Osteoblast (primary cell): ENCODE measurements around the gene MYO18B. TPM values are rescaled to one million over a fixed set of nuclear protein-coding genes. Genes with fewer than 3 reads are reported as not detected.

ENCODE experiments used
- DNase-seq: peaks from one replicate; pipeline ENCODE4 v3.0.0; 2011; ENCODE audit warnings: low spot score, mixed read lengths; ENCODE audit not compliant: insufficient read length; ENCODE audit errors: missing footprints
- H2AFZ ChIP-seq: 2 replicates; pipeline ENCODE4 v1.6.0; 2011; ENCODE audit warnings: mild to moderate bottlenecking, low read length
- H3K27ac ChIP-seq: 2 replicates; pipeline ENCODE4 v1.5.1; 2011; ENCODE audit warnings: mild to moderate bottlenecking, low read depth, low read length, moderate library complexity
- H3K27me3 ChIP-seq: 2 replicates; pipeline ENCODE4 v1.6.0; 2012; ENCODE audit warnings: mild to moderate bottlenecking, control low read depth, inconsistent platforms, low read length, moderate library complexity; ENCODE audit not compliant: insufficient read depth
- H3K36me3 ChIP-seq: 2 replicates; pipeline ENCODE4 v1.5.1; 2011; ENCODE audit warnings: mild to moderate bottlenecking, low read length, control low read depth, moderate library complexity; ENCODE audit not compliant: insufficient read depth
- H3K4me1 ChIP-seq: 2 replicates; pipeline ENCODE4 v1.5.1; 2011; ENCODE audit warnings: mild to moderate bottlenecking, low read length, control low read depth, moderate library complexity; ENCODE audit not compliant: insufficient read depth
- H3K4me2 ChIP-seq: 2 replicates; pipeline ENCODE4 v1.6.0; 2011; ENCODE audit warnings: mild to moderate bottlenecking, low read length; ENCODE audit not compliant: insufficient read depth
- H3K4me3 ChIP-seq: fragments of 200-600 bp; sonication (generic); 3 replicates; pipeline ENCODE4 v1.5.1; 2012; ENCODE audit warnings: mild to moderate bottlenecking, low read length, inconsistent platforms; ENCODE audit not compliant: insufficient read depth
- H3K79me2 ChIP-seq: 2 replicates; pipeline ENCODE4 v1.6.0; 2012; ENCODE audit warnings: mild to moderate bottlenecking, low read length, control low read depth, inconsistent platforms; ENCODE audit not compliant: insufficient read depth
- H3K9me3 ChIP-seq: 2 replicates; pipeline ENCODE4 v1.5.1; 2011; ENCODE audit warnings: low read depth, low read length, control low read depth
- H4K20me1 ChIP-seq: 2 replicates; pipeline ENCODE4 v1.6.0; 2012; ENCODE audit warnings: mild to moderate bottlenecking, low read length, control low read depth; ENCODE audit not compliant: insufficient read depth
- total RNA-seq: library from RNA; depleted of rRNA; stranded (reverse); fragments of >200 nt; gene quantifications from 2 replicates; pipeline ENCODE4 v1.2.3, GENCODE V29; 2012
- TF ChIP-seq, protein P1 (sequence below): IDR thresholded peaks from 2 replicates; pipeline ENCODE4 v1.5.1; 2011; ENCODE audit warnings: mild to moderate bottlenecking, low read depth, low read length, moderate library complexity; ENCODE audit errors: extremely low read depth

MYO18B gene
- total RNA-seq, 1 donor, result under 0.01 TPM

DNA sequence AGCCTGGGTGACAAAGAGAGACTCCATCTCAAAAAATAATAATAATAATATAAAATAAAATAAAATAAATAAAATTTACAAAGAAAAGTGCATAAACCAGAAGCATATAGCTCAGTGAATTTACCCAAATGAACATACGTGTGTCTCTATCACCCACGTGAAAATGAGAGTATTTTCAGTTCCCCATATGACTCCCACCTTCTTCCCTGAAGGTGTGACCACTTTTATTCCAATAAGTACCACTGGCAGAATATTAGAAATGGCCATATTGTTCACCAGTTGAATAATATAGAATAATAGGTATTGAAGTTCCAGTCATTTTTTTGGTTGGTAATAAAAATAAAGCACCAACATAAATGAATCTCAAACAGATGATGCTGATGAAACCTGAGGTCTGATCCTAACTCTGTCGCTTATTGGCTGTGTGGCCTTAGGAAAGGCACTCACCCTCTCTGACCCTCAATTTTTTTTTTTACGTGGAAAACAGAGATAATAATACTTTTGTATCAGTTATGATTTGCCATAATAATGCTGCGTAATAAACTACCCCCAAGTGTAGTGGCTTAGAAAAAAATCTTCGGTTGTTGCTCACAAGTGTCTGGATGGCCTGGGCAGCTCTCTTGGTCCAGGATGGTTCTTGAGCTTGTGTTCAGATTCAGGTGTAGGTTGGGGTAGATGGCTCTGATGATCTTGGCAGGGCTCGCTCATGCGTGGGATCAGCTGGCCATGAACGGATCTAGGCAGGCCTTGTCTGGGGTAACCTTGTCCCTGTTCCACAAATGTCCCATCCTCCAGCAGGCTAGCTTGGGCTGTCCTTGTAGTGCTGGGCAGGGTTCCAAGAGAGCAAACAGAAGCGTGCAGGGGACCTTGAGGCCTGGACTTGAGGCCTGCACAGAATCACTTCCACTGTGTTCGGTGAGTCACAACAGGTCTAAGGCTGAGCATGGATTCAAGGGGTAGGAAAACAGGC, 88.1 kb downstream of the MYO18B start:
- H3K27me3 ChIP-seq, result no peaks in the 10 kb centered on the region
- no peaks in the 10 kb centered on the region for H3K36me3 ChIP-seq
- H3K79me2 ChIP-seq, result no peaks in the 10 kb centered on the region
- no peak for DNase-seq
- no peak overlapping the region for H3K27ac ChIP-seq
- TF ChIP-seq, protein P1, sequence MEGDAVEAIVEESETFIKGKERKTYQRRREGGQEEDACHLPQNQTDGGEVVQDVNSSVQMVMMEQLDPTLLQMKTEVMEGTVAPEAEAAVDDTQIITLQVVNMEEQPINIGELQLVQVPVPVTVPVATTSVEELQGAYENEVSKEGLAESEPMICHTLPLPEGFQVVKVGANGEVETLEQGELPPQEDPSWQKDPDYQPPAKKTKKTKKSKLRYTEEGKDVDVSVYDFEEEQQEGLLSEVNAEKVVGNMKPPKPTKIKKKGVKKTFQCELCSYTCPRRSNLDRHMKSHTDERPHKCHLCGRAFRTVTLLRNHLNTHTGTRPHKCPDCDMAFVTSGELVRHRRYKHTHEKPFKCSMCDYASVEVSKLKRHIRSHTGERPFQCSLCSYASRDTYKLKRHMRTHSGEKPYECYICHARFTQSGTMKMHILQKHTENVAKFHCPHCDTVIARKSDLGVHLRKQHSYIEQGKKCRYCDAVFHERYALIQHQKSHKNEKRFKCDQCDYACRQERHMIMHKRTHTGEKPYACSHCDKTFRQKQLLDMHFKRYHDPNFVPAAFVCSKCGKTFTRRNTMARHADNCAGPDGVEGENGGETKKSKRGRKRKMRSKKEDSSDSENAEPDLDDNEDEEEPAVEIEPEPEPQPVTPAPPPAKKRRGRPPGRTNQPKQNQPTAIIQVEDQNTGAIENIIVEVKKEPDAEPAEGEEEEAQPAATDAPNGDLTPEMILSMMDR, result no peak
- no peaks in the 10 kb centered on the region for H3K9me3 ChIP-seq
- H3K4me3 ChIP-seq, result no peak overlapping the region
- no peaks in the 10 kb centered on the region for H4K20me1 ChIP-seq
- no peaks in the 10 kb centered on the region for H3K4me1 ChIP-seq
- H2AFZ ChIP-seq, result no peak overlapping the region
- H3K4me2 ChIP-seq, result no peak overlapping the region

DNA sequence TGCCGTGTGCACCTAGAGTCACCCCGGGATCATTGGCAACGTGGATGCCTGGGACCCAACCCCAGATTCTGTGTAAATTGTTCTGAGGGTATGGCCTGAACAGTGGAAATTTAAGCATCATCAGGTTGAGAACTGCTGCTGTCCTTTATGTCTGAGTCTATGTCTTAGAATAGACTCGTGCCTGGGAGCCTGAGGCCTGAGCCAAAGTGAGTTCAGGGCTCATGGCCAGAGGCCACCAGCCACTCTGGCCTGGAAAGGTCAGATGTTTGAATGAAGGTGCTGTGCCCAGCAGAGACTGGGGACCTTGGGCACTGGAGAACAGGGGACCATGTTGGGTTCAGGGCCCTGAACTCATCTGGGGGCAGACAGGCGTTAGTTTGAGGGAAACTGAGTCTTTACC, 91.1 kb downstream of the MYO18B start:
- H3K9me3 ChIP-seq, result no peaks in the 10 kb centered on the region
- H2AFZ ChIP-seq, result no peak overlapping the region
- H3K36me3 ChIP-seq, result no peaks in the 10 kb centered on the region
- H3K27me3 ChIP-seq, result no peaks in the 10 kb centered on the region
- no peak overlapping the region for H3K4me3 ChIP-seq
- no peaks in the 10 kb centered on the region for H3K79me2 ChIP-seq
- DNase-seq, result no peak
- H4K20me1 ChIP-seq, result no peaks in the 10 kb centered on the region
- no peaks in the 10 kb centered on the region for H3K4me1 ChIP-seq
- TF ChIP-seq, protein P1, result no peak
- no peak overlapping the region for H3K4me2 ChIP-seq
- no peak overlapping the region for H3K27ac ChIP-seq

DNA sequence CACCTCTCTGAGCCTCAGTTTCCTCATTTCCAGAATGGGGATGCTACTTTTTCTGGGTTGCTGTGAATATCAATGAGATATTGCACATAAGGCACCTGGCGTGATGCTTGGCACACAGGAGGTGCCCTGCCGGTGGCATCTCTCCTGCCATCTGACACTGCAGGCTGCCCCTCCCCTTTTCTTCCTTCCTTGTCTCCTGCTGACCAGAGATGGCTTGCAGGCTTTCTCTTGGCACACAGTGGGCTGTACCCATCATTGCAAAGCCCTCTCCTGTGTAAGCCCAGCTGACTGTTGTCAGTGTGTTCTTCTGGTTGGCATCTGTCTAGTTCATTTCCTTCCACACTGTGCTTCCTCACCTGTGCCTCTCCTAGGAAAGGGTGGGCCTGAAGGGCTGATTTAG, 91.7 kb downstream of the MYO18B start:
- H3K9me3 ChIP-seq, result no peaks in the 10 kb centered on the region
- no peak overlapping the region for H3K4me2 ChIP-seq
- no peaks in the 10 kb centered on the region for H3K79me2 ChIP-seq
- TF ChIP-seq, protein P1, result no peak
- H3K27ac ChIP-seq, result no peak overlapping the region
- no peaks in the 10 kb centered on the region for H3K4me1 ChIP-seq
- no peaks in the 10 kb centered on the region for H3K27me3 ChIP-seq
- no peak overlapping the region for H2AFZ ChIP-seq
- H3K4me3 ChIP-seq, result no peak overlapping the region
- H4K20me1 ChIP-seq, result no peaks in the 10 kb centered on the region
- DNase-seq, result no peak
- H3K36me3 ChIP-seq, result no peaks in the 10 kb centered on the region

DNA sequence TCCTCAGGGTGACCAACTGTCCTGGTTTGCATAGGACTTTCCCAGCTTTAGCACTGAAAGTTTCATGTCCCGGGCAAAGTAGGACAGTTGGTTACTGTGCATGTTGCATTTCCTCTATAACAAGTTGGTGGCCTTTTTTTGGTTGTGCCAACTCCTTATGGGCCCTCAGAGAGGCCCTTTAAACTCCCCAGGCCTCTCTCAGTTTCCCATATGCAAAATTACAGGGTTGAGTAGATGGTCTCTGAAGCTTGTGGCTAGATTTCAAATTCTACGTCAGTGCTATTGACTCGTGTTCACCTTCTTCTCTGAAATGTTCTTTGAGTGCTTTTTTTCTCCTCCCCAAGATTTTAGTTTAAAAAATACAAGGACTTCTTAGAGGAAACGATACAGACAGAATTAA, 92.5 kb downstream of the MYO18B start:
- no peaks in the 10 kb centered on the region for H3K79me2 ChIP-seq
- no peaks in the 10 kb centered on the region for H4K20me1 ChIP-seq
- H3K27me3 ChIP-seq, result no peaks in the 10 kb centered on the region
- H3K27ac ChIP-seq, result no peak overlapping the region
- H3K4me3 ChIP-seq, result no peak overlapping the region
- no peak overlapping the region for H3K4me2 ChIP-seq
- H2AFZ ChIP-seq, result no peak overlapping the region
- no peaks in the 10 kb centered on the region for H3K4me1 ChIP-seq
- no peaks in the 10 kb centered on the region for H3K9me3 ChIP-seq
- no peak for DNase-seq
- TF ChIP-seq, protein P1, result no peak
- H3K36me3 ChIP-seq, result no peaks in the 10 kb centered on the region
